Body of pancreas (tissue), 4 donors: ENCODE results near the gene UBAC1. TPM values are rescaled to one million over a fixed set of nuclear protein-coding genes. Genes with fewer than 3 reads are reported as not detected.

Experiments used
- ATAC-seq: fragments of 150-250 bp; one replicate; pipeline ENCODE4 v1.9.1; 2016
- DNase-seq, 4 donors: peaks; one replicate each; pipeline ENCODE4 v3.0.0-alpha.2; 2019
- H3K27ac ChIP-seq, 4 donors: fragments of 200-600 bp; sonication (generic); 1 replicate in 3 of 4; 2 replicates in 1 of 4; pipeline versions ENCODE4 v1.5.1 to v1.6.1; 2016 to 2019; ENCODE audit warnings: mild to moderate bottlenecking in 1 of 4, mixed read lengths in 1 of 4, moderate library complexity in 1 of 4
- H3K27me3 ChIP-seq, 2 donors: fragments of 200-600 bp; sonication (generic); one replicate each; pipeline ENCODE4 v1.6.0; 2016; ENCODE audit warnings: mild to moderate bottlenecking in 1 of 2
- H3K36me3 ChIP-seq, 2 donors: fragments of 200-600 bp; sonication (generic); replicated peaks in 1 of 2; 2 replicates each; pipeline ENCODE4 v1.5.1; 2016; ENCODE audit warnings: low read depth in 2 of 2; ENCODE audit not compliant: insufficient read depth in 1 of 2
- H3K4me1 ChIP-seq: fragments of 200-600 bp; sonication (generic); one replicate; pipeline ENCODE4 v1.6.0; 2016
- H3K4me3 ChIP-seq, 2 donors: fragments of 200-600 bp; sonication (generic); 1 replicate in 1 of 2; 2 replicates in 1 of 2; pipeline ENCODE4 v1.5.1; 2016 to 2019
- H3K9me3 ChIP-seq, 3 donors: fragments of 200-600 bp; sonication (generic); 1 replicate in 2 of 3; 2 replicates in 1 of 3; pipeline ENCODE4 v1.5.1; 2016
- CTCF ChIP-seq, 7 experiments: fragments of 450-650 bp in 4 of 7; fragments of 200-600 bp in 3 of 7; sonication (generic) in 3 of 7; IDR thresholded peaks; one replicate each; pipeline ENCODE4 v1.5.1; 2016 to 2019; ENCODE audit warnings: antibody characterized with exemption in 7 of 7
- POLR2A ChIP-seq, 3 donors: fragments of 450-650 bp; IDR thresholded peaks; one replicate each; pipeline ENCODE4 v1.6.1; 2016; ENCODE audit warnings: antibody characterized with exemption in 3 of 3, mild to moderate bottlenecking in 2 of 3
- WGBS, 2 donors: methylation state at CpG; one replicate each; pipeline ENCODE4 v1.1.5; 2017; 5-methylcytosine and 5-hydroxymethylcytosine counted together
- intact Hi-C: fragments of 100-400 bp; cut with DNase I; formaldehyde crosslinking; loops from one replicate; pipeline ENCODE4 v1.15.1; 2023
- total RNA-seq, 2 donors: library from RNA; depleted of rRNA; stranded (reverse); fragments of >200 nt; gene quantifications; one replicate each; pipeline ENCODE4 v1.1.0, GENCODE V29; 2016

The UBAC1 gene
- total RNA-seq, 2 donors from 2014 or later = 17.4 to 25.4 TPM

- intact Hi-C loops = no loop called here
- no peaks in the 10 kb centered on the region for H3K27me3 ChIP-seq
- H3K27ac ChIP-seq = no peak overlapping the region
- no peaks in the 10 kb centered on the region for H3K9me3 ChIP-seq
- TF ChIP-seq POLR2A (IDR thresholded peaks at IDR 0.05) (no peak), CTCF (IDR thresholded peaks at IDR 0.05) (no peak)
- 45 to 61% methylated on average over 13 to 20 of the region's 20 CpGs for WGBS, 2 donors
- no peak overlapping the region for H3K4me3 ChIP-seq
- H3K4me1 ChIP-seq = peaks cover 27% of the 10 kb centered on the region
- H3K36me3 ChIP-seq = no peaks in the 10 kb centered on the region
- ATAC-seq (no peak), DNase-seq (no peak)
Observed at GRCh38 chr9:135994501-135995192, 33.5 kb upstream of the UBAC1 start.

- H3K36me3 ChIP-seq = no peaks in the 10 kb centered on the region
- no peak for TF ChIP-seq POLR2A (IDR thresholded peaks at IDR 0.05)
- no peaks in the 10 kb centered on the region for H3K9me3 ChIP-seq
- DNase-seq (no peak), ATAC-seq (no peak)
- no peak overlapping the region for H3K4me3 ChIP-seq
- WGBS, 2 donors = 80 to 81% methylated on average over 10 to 27 of the region's 27 CpGs
- intact Hi-C loops = no loop called here
- peak overlapping the region in 1 of 4 donors; percentile 80 for H3K27ac ChIP-seq
- H3K4me1 ChIP-seq = peaks cover 32% of the 10 kb centered on the region
- H3K27me3 ChIP-seq = no peaks in the 10 kb centered on the region
Observed at GRCh38 chr9:135993765-135994500, 32.8 kb upstream of the UBAC1 start.

GRCh38 chr9:135993409-135993742 is 32.2 kb upstream of the UBAC1 start:
- ATAC-seq (no peak), DNase-seq (no peak)
- peaks cover 32% of the 10 kb centered on the region for H3K4me1 ChIP-seq
- H3K9me3 ChIP-seq = no peaks in the 10 kb centered on the region
- no peaks in the 10 kb centered on the region for H3K27me3 ChIP-seq
- H3K27ac ChIP-seq = peak overlapping the region; percentile 20 to 80 (median 64)
- intact Hi-C loops = no loop called here
- TF ChIP-seq CTCF (IDR thresholded peaks at IDR 0.05) = no peak
- no peaks in the 10 kb centered on the region for H3K36me3 ChIP-seq
- H3K4me3 ChIP-seq = no peak overlapping the region
- 51 to 91% methylated on average over 4 to 13 of the region's 13 CpGs for WGBS, 2 donors

- Histone ChIP-seq H3K4me1 (peaks cover 32% of the 10 kb centered on the region), H3K4me3 (no peak overlapping the region), H3K9me3 (no peaks in the 10 kb centered on the region), H3K27me3 (no peaks in the 10 kb centered on the region), H3K27ac (peak overlapping the region; percentile 20 to 80 (median 64)), H3K36me3 (no peaks in the 10 kb centered on the region)
- TF ChIP-seq CTCF (IDR thresholded peaks at IDR 0.05) = no peak
- peak in 2 of 3 donors; percentile 35 to 50 for TF ChIP-seq POLR2A (IDR thresholded peaks at IDR 0.05)
- peak; percentile 66 for ATAC-seq
- peak; percentile 54 to 81 (median 69) for DNase-seq
- intact Hi-C loops = no loop called here
- whole genome bisulfite sequencing, 2 donors = 4 to 6% methylated on average over 6 to 32 of the region's 32 CpGs
Observed at GRCh38 chr9:135992486-135993408, 31.6 kb upstream of the UBAC1 start.

- H3K27me3 ChIP-seq = no peaks in the 10 kb centered on the region
- intact Hi-C loops = no loop called here
- no peaks in the 10 kb centered on the region for H3K36me3 ChIP-seq
- H3K9me3 ChIP-seq = no peaks in the 10 kb centered on the region
- H3K27ac ChIP-seq = peak overlapping the region in 2 of 4 donors; percentile 64 to 80
- peaks cover 32% of the 10 kb centered on the region for H3K4me1 ChIP-seq
- no peak for TF ChIP-seq CTCF (IDR thresholded peaks at IDR 0.05)
- TF ChIP-seq POLR2A (IDR thresholded peaks at IDR 0.05) = no peak
- 74 to 77% methylated on average over 18 of the region's 18 CpGs for WGBS, 2 donors
- no peak for DNase-seq
- no peak overlapping the region for H3K4me3 ChIP-seq
- no peak for ATAC-seq
Observed at GRCh38 chr9:135991771-135992170, 30.6 kb upstream of the UBAC1 start.
